ENCODE measurements around the gene RNF44.

RNF44 gene

DNA sequence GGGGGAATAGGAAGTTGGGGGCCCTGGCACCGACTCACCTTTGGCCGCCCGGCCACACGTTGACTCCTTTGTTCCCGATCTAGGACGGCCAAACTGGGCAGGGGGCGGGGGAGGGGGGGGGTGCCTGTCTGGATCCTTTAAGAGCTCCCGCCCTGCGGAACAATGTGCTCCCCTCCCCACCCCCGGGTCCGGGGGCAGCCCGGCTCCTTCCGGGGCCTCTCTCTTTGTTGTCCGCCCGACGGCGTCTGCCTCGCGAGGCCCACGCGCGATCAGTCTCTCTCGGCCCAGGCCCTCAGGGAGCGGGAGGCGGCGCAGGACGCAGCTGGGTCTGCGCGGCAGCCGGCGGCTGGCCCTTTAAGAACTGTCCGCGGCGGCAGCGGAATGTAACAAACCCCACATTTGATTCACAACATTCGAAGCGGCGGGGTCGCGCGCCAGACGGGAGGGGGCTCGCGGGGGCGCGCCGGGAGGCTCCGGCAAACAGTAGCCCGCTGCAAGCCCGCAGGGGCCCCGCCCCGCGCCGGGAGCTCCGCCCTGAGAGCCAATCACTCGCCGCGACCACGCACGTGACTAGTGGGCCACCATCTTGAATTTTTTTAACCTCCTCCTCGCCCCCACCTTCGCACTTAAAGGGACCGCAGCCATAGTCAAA, at the start of gene RNF44:
Gene RNF44 (minus strand): TSS at position 501 of the 652 bp plus-strand sequence. CDS start 4,930 bp downstream, outside the sequence.
- no peaks in the 10 kb centered on the region for H3K27me3 ChIP-seq (ENCODE audit: control insufficient read depth in 1 of 2, insufficient read depth in 2 of 2, low read length in 2 of 2)
- H3K9ac ChIP-seq (ENCODE audit: low read length in 2 of 2): peak within 1 kb of the TSS; percentile 96 to 97
- H3K9me3 ChIP-seq (ENCODE audit: control insufficient read depth in 2 of 2, low read length in 2 of 2): no peaks in the 10 kb centered on the region
- peak within 1 kb of the TSS; percentile 98 to 99 for H3K4me3 ChIP-seq (ENCODE audit: low read length in 2 of 2)
- peaks cover 50% of the 10 kb centered on the region for H3K4me1 ChIP-seq (ENCODE audit: control insufficient read depth, insufficient read depth, low read length)
- H3K27ac ChIP-seq (ENCODE audit: low read length): peak within 1 kb of the TSS; percentile 99
- H3K36me3 ChIP-seq (ENCODE audit: control insufficient read depth in 2 of 2, insufficient read depth in 2 of 2, low read length in 2 of 2): no peaks in the 10 kb centered on the region

DNA sequence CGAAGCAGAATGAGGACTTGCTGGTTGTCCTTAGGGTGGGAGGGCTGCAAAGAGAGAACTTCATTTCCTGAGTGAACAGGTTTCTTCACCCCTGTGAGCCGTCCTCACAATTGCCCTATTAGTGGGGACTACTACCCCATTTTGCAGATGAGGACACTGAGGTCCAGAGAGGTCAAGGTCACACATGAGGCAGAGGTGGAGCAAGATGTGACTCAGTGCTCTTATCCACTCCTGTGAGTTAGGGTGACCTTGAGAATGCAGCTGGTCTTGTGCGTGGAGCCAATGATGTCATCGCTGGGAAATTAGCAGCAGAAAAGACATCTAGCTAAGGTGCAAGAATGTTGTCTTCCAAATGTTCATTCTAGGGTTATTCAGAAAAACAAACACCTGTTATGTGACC, 45.9 kb upstream of the RNF44 start:
- no peak overlapping the region for H3K27ac ChIP-seq (ENCODE audit: low read length)
- peaks cover 0 to 5% of the 10 kb centered on the region in 2 donors for H3K27me3 ChIP-seq (ENCODE audit: control insufficient read depth in 1 of 2, insufficient read depth in 2 of 2, low read length in 2 of 2)
- H3K4me3 ChIP-seq (ENCODE audit: low read length in 2 of 2): no peak overlapping the region
- peaks cover 5 to 16% of the 10 kb centered on the region in 2 donors for H3K9me3 ChIP-seq (ENCODE audit: control insufficient read depth in 2 of 2, low read length in 2 of 2)
- H3K9ac ChIP-seq (ENCODE audit: low read length in 2 of 2): no peak overlapping the region
- no peaks in the 10 kb centered on the region for H3K4me1 ChIP-seq (ENCODE audit: control insufficient read depth, insufficient read depth, low read length)
- H3K36me3 ChIP-seq (ENCODE audit: control insufficient read depth in 2 of 2, insufficient read depth in 2 of 2, low read length in 2 of 2): no peaks in the 10 kb centered on the region

- Histone ChIP-seq H3K9me3 (ENCODE audit: control insufficient read depth in 2 of 2, low read length in 2 of 2) (peaks cover 5 to 16% of the 10 kb centered on the region in 2 donors), H3K27me3 (ENCODE audit: control insufficient read depth in 1 of 2, insufficient read depth in 2 of 2, low read length in 2 of 2) (peaks cover 0 to 4% of the 10 kb centered on the region in 2 donors), H3K27ac (ENCODE audit: low read length) (no peak overlapping the region), H3K4me3 (ENCODE audit: low read length in 2 of 2) (no peak overlapping the region), H3K36me3 (ENCODE audit: control insufficient read depth in 2 of 2, insufficient read depth in 2 of 2, low read length in 2 of 2) (no peaks in the 10 kb centered on the region), H3K4me1 (ENCODE audit: control insufficient read depth, insufficient read depth, low read length) (no peaks in the 10 kb centered on the region), H3K9ac (ENCODE audit: low read length in 2 of 2) (no peak overlapping the region)
Observed at GRCh38 chr5:176581361-176581760, 44.2 kb upstream of the RNF44 start.

GRCh38 chr5:176579323-176579722, 42.1 kb upstream of the RNF44 start:
- Histone ChIP-seq H3K9me3 (ENCODE audit: control insufficient read depth in 2 of 2, low read length in 2 of 2) (no peaks in the 10 kb centered on the region), H3K4me1 (ENCODE audit: control insufficient read depth, insufficient read depth, low read length) (no peaks in the 10 kb centered on the region), H3K36me3 (ENCODE audit: control insufficient read depth in 2 of 2, insufficient read depth in 2 of 2, low read length in 2 of 2) (no peaks in the 10 kb centered on the region), H3K9ac (ENCODE audit: low read length in 2 of 2) (no peak overlapping the region), H3K27ac (ENCODE audit: low read length) (no peak overlapping the region), H3K4me3 (ENCODE audit: low read length in 2 of 2) (no peak overlapping the region), H3K27me3 (ENCODE audit: control insufficient read depth in 1 of 2, insufficient read depth in 2 of 2, low read length in 2 of 2) (peaks cover 0 to 5% of the 10 kb centered on the region in 2 donors)

GRCh38 chr5:176578391-176578808, 41.2 kb upstream of the RNF44 start:
- H3K36me3 ChIP-seq (ENCODE audit: control insufficient read depth in 2 of 2, insufficient read depth in 2 of 2, low read length in 2 of 2): no peaks in the 10 kb centered on the region

DNA sequence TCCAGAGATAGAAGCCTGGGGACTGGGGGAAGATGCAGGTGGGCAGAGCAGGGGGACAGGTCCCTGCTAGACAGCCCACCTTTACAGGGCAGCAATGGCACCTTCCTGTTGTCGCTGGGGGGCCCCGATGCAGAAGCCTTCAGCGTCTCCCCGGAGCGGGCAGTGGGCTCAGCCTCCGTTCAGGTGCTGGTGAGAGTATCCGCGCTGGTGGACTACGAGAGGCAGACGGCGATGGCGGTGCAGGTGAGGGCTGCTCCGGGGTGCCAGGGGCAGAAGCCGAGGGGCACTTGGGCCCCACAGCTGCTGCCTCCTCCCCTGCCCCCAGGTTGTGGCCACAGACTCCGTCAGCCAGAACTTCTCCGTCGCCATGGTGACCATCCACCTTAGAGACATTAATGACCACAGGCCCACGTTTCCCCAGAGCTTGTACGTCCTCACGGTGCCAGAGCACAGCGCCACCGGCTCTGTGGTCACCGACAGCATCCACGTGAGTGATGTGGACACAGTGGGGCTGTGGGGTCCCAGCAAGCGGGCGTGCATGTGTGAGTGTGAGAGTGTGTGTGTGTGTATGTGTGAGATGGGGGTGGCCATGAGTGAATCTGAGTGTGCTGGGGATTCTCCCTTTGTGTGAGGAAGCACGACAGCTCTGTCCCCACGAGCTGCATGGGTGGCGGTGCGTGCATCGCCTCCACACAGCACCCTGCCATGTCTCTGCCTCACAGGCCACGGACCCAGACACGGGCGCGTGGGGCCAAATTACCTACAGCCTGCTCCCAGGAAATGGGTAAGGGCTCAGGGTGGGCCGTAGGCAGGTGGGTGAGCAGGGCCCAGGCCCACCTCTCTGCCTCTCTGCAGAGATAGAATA, 40.3 kb upstream of the RNF44 start:
- H3K4me1 ChIP-seq (ENCODE audit: control insufficient read depth, insufficient read depth, low read length): no peaks in the 10 kb centered on the region
- no peak overlapping the region for H3K9ac ChIP-seq (ENCODE audit: low read length in 2 of 2)
- H3K36me3 ChIP-seq (ENCODE audit: control insufficient read depth in 2 of 2, insufficient read depth in 2 of 2, low read length in 2 of 2): no peaks in the 10 kb centered on the region
- H3K27ac ChIP-seq (ENCODE audit: low read length): no peak overlapping the region
- H3K9me3 ChIP-seq (ENCODE audit: control insufficient read depth in 2 of 2, low read length in 2 of 2): no peaks in the 10 kb centered on the region
- no peak overlapping the region for H3K4me3 ChIP-seq (ENCODE audit: low read length in 2 of 2)
- peaks cover 6 to 7% of the 10 kb centered on the region in 2 donors for H3K27me3 ChIP-seq (ENCODE audit: control insufficient read depth in 1 of 2, insufficient read depth in 2 of 2, low read length in 2 of 2)

More at GRCh38 chr5:176578391-176578808, 41.2 kb upstream of the RNF44 start:
- no peak overlapping the region for H3K4me3 ChIP-seq (ENCODE audit: low read length in 2 of 2)
- no peak overlapping the region for H3K27ac ChIP-seq (ENCODE audit: low read length)
- no peaks in the 10 kb centered on the region for H3K9me3 ChIP-seq (ENCODE audit: control insufficient read depth in 2 of 2, low read length in 2 of 2)
- H3K27me3 ChIP-seq (ENCODE audit: control insufficient read depth in 1 of 2, insufficient read depth in 2 of 2, low read length in 2 of 2): peaks cover 3 to 5% of the 10 kb centered on the region in 2 donors
- no peak overlapping the region for H3K9ac ChIP-seq (ENCODE audit: low read length in 2 of 2)
- H3K4me1 ChIP-seq (ENCODE audit: control insufficient read depth, insufficient read depth, low read length): no peaks in the 10 kb centered on the region

DNA sequence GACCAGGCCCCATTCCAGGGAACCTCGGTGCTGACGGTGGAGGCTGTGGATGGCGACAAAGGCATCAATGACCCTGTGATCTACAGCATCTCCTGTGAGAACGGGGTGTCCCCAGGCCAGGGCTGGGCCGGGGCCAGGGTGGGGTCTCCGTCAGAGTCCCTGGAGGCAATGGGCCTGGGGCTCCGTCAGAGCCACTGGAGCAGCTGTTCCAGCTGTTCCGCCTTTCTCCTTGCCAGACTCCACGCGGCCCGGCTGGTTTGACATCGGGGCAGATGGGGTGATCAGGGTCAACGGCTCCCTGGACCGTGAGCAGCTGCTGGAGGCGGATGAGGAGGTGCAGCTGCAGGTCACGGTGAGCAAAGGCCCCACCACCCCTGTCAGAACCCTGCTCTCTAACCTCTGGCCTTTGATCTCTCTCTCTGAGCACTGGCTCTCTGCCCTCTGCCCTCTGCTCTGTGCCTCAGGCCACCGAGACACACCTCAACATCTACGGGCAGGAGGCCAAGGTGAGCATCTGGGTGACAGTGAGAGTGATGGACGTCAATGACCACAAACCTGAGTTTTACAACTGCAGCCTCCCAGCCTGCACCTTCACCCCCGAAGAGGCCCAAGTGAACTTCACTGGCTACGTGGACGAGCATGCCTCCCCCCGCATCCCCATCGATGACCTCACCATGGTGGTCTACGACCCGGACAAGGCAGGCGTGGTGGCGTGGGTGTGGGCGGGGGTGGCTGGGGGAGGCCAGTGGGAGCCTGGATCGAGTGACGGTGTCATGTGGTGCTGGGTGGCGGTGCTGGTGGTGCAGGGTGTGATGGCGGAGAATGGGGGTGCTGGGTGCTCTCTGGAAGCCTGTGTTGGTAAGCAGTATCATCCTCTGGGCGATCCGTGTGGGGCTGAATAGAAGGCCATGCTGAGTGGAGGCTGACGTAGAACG, 38.6 kb upstream of the RNF44 start:
- no peaks in the 10 kb centered on the region for H3K9me3 ChIP-seq (ENCODE audit: control insufficient read depth in 2 of 2, low read length in 2 of 2)
- H3K4me1 ChIP-seq (ENCODE audit: control insufficient read depth, insufficient read depth, low read length): no peaks in the 10 kb centered on the region
- H3K36me3 ChIP-seq (ENCODE audit: control insufficient read depth in 2 of 2, insufficient read depth in 2 of 2, low read length in 2 of 2): no peaks in the 10 kb centered on the region

GRCh38 chr5:176575066-176575465, 37.9 kb upstream of the RNF44 start:
- Histone ChIP-seq H3K27me3 (ENCODE audit: control insufficient read depth in 1 of 2, insufficient read depth in 2 of 2, low read length in 2 of 2) (peaks cover 8 to 12% of the 10 kb centered on the region in 2 donors), H3K4me3 (ENCODE audit: low read length in 2 of 2) (no peak overlapping the region), H3K27ac (ENCODE audit: low read length) (no peak overlapping the region), H3K4me1 (ENCODE audit: control insufficient read depth, insufficient read depth, low read length) (no peaks in the 10 kb centered on the region), H3K36me3 (ENCODE audit: control insufficient read depth in 2 of 2, insufficient read depth in 2 of 2, low read length in 2 of 2) (no peaks in the 10 kb centered on the region), H3K9me3 (ENCODE audit: control insufficient read depth in 2 of 2, low read length in 2 of 2) (no peaks in the 10 kb centered on the region), H3K9ac (ENCODE audit: low read length in 2 of 2) (no peak overlapping the region)

More for the DNA sequence above, 38.6 kb upstream of the RNF44 start:
- H3K9ac ChIP-seq (ENCODE audit: low read length in 2 of 2): no peak overlapping the region
- H3K4me3 ChIP-seq (ENCODE audit: low read length in 2 of 2): no peak overlapping the region
- H3K27me3 ChIP-seq (ENCODE audit: control insufficient read depth in 1 of 2, insufficient read depth in 2 of 2, low read length in 2 of 2): peaks cover 8 to 12% of the 10 kb centered on the region in 2 donors
- no peak overlapping the region for H3K27ac ChIP-seq (ENCODE audit: low read length)

DNA sequence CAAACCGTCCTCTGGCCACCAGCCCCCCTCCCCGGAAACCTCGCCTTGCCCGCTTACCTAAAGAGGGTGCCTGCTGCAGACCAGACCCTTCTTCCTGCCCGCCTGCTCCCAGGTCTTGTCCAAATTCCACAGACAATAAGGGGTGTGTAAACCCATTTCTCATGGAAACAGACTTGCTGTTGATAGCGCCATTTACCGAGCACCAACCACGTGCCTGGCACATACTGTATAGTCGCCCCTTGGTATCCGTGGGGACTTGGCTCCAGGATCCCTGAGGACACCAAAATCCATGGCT, 37.0 kb upstream of the RNF44 start:
- no peak overlapping the region for H3K9ac ChIP-seq (ENCODE audit: low read length in 2 of 2)
- no peak overlapping the region for H3K27ac ChIP-seq (ENCODE audit: low read length)
- no peak overlapping the region for H3K4me3 ChIP-seq (ENCODE audit: low read length in 2 of 2)
- H3K27me3 ChIP-seq (ENCODE audit: control insufficient read depth in 1 of 2, insufficient read depth in 2 of 2, low read length in 2 of 2): peaks cover 8 to 12% of the 10 kb centered on the region in 2 donors
- H3K4me1 ChIP-seq (ENCODE audit: control insufficient read depth, insufficient read depth, low read length): no peaks in the 10 kb centered on the region
- no peaks in the 10 kb centered on the region for H3K36me3 ChIP-seq (ENCODE audit: control insufficient read depth in 2 of 2, insufficient read depth in 2 of 2, low read length in 2 of 2)
- H3K9me3 ChIP-seq (ENCODE audit: control insufficient read depth in 2 of 2, low read length in 2 of 2): no peaks in the 10 kb centered on the region

DNA sequence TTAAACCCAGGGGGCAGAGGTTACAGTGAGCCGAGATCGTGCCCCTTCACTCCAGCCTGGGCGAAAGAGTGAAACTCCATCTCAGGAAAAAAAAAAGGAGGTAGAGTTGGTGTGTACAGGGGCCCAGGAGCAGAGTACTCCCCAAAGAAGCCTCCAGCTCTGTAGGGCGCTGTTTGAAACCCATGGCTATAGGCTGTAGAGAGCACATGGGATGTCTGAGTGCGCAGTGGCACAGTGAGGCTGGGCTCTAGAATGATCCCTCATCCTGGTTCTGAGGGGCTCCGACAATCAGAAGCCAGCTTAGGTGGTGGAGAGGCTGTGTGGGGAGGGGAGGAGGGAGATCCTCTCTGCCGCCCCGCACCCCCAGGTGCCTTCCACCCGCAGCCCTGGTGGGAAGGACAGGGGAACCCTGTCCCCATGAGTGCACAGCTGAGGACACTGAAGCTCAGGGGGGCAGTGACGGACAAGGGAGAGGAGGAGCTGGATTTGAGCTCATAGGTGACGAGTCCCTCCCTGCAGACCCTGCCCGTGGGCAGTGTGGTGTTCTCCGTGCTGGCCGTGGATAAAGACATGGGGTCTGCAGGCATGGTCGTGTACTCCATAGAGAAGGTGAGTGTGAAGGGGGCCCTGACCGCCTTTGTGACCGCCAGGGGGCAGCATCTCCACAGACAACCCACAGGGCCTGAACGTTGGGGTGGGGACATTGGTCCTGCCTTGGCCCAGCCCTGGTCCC, 36.5 kb upstream of the RNF44 start:
- no peak overlapping the region for H3K27ac ChIP-seq (ENCODE audit: low read length)
- no peak overlapping the region for H3K9ac ChIP-seq (ENCODE audit: low read length in 2 of 2)

More for the DNA sequence above, 36.5 kb upstream of the RNF44 start:
- peaks cover 8 to 13% of the 10 kb centered on the region in 2 donors for H3K27me3 ChIP-seq (ENCODE audit: control insufficient read depth in 1 of 2, insufficient read depth in 2 of 2, low read length in 2 of 2)
- H3K4me1 ChIP-seq (ENCODE audit: control insufficient read depth, insufficient read depth, low read length): no peaks in the 10 kb centered on the region
- H3K4me3 ChIP-seq (ENCODE audit: low read length in 2 of 2): no peak overlapping the region
- no peaks in the 10 kb centered on the region for H3K36me3 ChIP-seq (ENCODE audit: control insufficient read depth in 2 of 2, insufficient read depth in 2 of 2, low read length in 2 of 2)
- H3K9me3 ChIP-seq (ENCODE audit: control insufficient read depth in 2 of 2, low read length in 2 of 2): no peaks in the 10 kb centered on the region
